Measurements from ENCODE around the gene CNTN4. TPM values are rescaled to one million over a fixed set of nuclear protein-coding genes. Genes with fewer than 3 reads are reported as not detected.

Gene CNTN4
- total RNA-seq, 6 experiments from 2014 or later, result not detected

GRCh38 chr3:2377281-2377680 is 278.6 kb downstream of the CNTN4 start:
- no peak overlapping the region for H3K27ac Mint-ChIP-seq
- no peaks in the 10 kb centered on the region for H3K36me3 Mint-ChIP-seq (ENCODE audit: low read depth)
- peaks cover 30% of the 10 kb centered on the region for H3K9me3 Mint-ChIP-seq
- no peak for DNase-seq
- no peaks in the 10 kb centered on the region for H3K4me1 Mint-ChIP-seq (ENCODE audit: low read depth)
- no peaks in the 10 kb centered on the region for H3K27me3 Mint-ChIP-seq (ENCODE audit: insufficient read depth)
- no peak overlapping the region for H3K4me3 Mint-ChIP-seq
- TF ChIP-seq CTCF (IDR thresholded peaks at IDR 0.05), result no peak

- DNase-seq, result no peak
Observed at GRCh38 chr3:2390926-2391532, 292.4 kb downstream of the CNTN4 start.

GRCh38 chr3:2391896-2392295 is 293.2 kb downstream of the CNTN4 start:
- Mint-ChIP-seq H3K27me3 (ENCODE audit: insufficient read depth) (no peaks in the 10 kb centered on the region), H3K9me3 (peaks cover 36% of the 10 kb centered on the region), H3K27ac (no peak overlapping the region), H3K4me3 (no peak overlapping the region), H3K4me1 (ENCODE audit: low read depth) (no peaks in the 10 kb centered on the region), H3K36me3 (ENCODE audit: low read depth) (no peaks in the 10 kb centered on the region; the same call in 1 of the 2 replicates)
- DNase-seq, result no peak
- TF ChIP-seq CTCF (IDR thresholded peaks at IDR 0.05), result no peak

More at GRCh38 chr3:2390926-2391532, 292.4 kb downstream of the CNTN4 start:
- H3K4me3 Mint-ChIP-seq, result no peak overlapping the region
- H3K4me1 Mint-ChIP-seq (ENCODE audit: low read depth), result no peaks in the 10 kb centered on the region
- H3K27me3 Mint-ChIP-seq (ENCODE audit: insufficient read depth), result no peaks in the 10 kb centered on the region
- H3K36me3 Mint-ChIP-seq (ENCODE audit: low read depth), result no peaks in the 10 kb centered on the region; the same call in 1 of the 2 replicates
- peaks cover 35% of the 10 kb centered on the region for H3K9me3 Mint-ChIP-seq
- no peak overlapping the region for H3K27ac Mint-ChIP-seq
- no peak for TF ChIP-seq CTCF (IDR thresholded peaks at IDR 0.05)

GRCh38 chr3:2392981-2393380 is 294.3 kb downstream of the CNTN4 start:
- H3K4me1 Mint-ChIP-seq (ENCODE audit: low read depth), result no peaks in the 10 kb centered on the region
- H3K27me3 Mint-ChIP-seq (ENCODE audit: insufficient read depth), result no peaks in the 10 kb centered on the region
- H3K36me3 Mint-ChIP-seq (ENCODE audit: low read depth), result no peaks in the 10 kb centered on the region; the same call in 1 of the 2 replicates
- TF ChIP-seq CTCF (IDR thresholded peaks at IDR 0.05), result no peak
- no peak overlapping the region for H3K27ac Mint-ChIP-seq
- no peak overlapping the region for H3K4me3 Mint-ChIP-seq
- no peak for DNase-seq
- H3K9me3 Mint-ChIP-seq, result peaks cover 37% of the 10 kb centered on the region

GRCh38 chr3:2415083-2415482 is 316.4 kb downstream of the CNTN4 start:
- Mint-ChIP-seq H3K27me3 (ENCODE audit: insufficient read depth) (no peaks in the 10 kb centered on the region), H3K36me3 (ENCODE audit: low read depth) (0 out of 2 replicates have a peak, but pooled peaks cover 7% of the 10 kb centered on the region), H3K9me3 (peaks cover 12% of the 10 kb centered on the region), H3K27ac (no peak overlapping the region), H3K4me3 (no peak overlapping the region), H3K4me1 (ENCODE audit: low read depth) (no peaks in the 10 kb centered on the region)
- no peak for TF ChIP-seq CTCF (IDR thresholded peaks at IDR 0.05)
- DNase-seq, result no peak
